Right atrium auricular region (tissue), 2 donors: ENCODE data around the gene RAD51B. TPM values are rescaled to one million over a fixed set of nuclear protein-coding genes. Genes with fewer than 3 reads are reported as not detected.

ENCODE experiments used
- DNase-seq: peaks from one replicate; pipeline ENCODE4 v3.0.0-alpha.2; 2019; ENCODE audit warnings: low spot score
- H3K27ac ChIP-seq, 2 donors: fragments of 200-600 bp; sonication (generic); 1 replicate in 1 of 2; 2 replicates in 1 of 2; pipeline ENCODE4 v1.5.1; 2016 to 2019
- H3K27me3 ChIP-seq, 2 donors: fragments of 200-600 bp; sonication (generic); one replicate each; pipeline versions ENCODE4 v1.5.1 to v1.6.0; 2017 to 2019
- H3K36me3 ChIP-seq: fragments of 200-600 bp; sonication (generic); one replicate; pipeline ENCODE4 v1.5.1; 2016
- H3K4me1 ChIP-seq, 2 donors: fragments of 200-600 bp; sonication (generic); one replicate each; pipeline versions ENCODE4 v1.5.1 to v1.6.0; 2017 to 2019
- H3K4me3 ChIP-seq, 2 donors: fragments of 200-600 bp; sonication (generic); 1 replicate in 1 of 2; 2 replicates in 1 of 2; pipeline ENCODE4 v1.5.1; 2017 to 2019; ENCODE audit warnings: mild to moderate bottlenecking in 1 of 2, moderate library complexity in 1 of 2
- H3K9me3 ChIP-seq, 2 donors: fragments of 200-600 bp; sonication (generic); one replicate each; pipeline ENCODE4 v1.5.1; 2019
- total RNA-seq, 2 donors: library from RNA; depleted of rRNA; stranded (reverse); fragments of >200 nt; gene quantifications; one replicate each; pipeline ENCODE4 v1.1.0, GENCODE V29; 2016
- TF ChIP-seq, protein P1 (sequence below), 2 donors: fragments of 200-600 bp; sonication (generic); IDR thresholded peaks; one replicate each; pipeline ENCODE4 v1.5.1; 2019; ENCODE audit warnings: antibody characterized with exemption in 2 of 2

The RAD51B gene
- total RNA-seq, 2 donors from 2014 or later, result 1.2 to 1.5 TPM

DNA sequence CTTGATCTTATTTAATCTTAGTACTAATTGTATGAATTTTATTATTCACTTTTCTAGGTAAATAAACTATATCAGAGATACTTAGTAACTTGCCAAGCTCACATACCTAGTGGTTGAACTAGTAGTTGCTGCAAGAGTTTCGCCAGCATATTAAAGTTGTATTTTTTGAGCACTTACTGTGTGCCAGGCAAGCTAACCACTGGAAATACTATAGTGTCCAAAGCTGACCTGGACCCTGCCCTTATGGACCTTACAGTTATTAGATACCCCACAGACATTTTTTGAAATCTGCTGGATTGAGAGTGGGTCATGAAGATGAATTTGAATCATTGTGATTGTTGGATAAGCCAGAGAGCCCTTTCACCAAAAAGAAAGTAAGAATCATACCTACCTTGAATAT is 125.0 kb downstream of the RAD51B start:
- H3K27ac ChIP-seq, result no peak overlapping the region
- H3K36me3 ChIP-seq, result no peaks in the 10 kb centered on the region
- H3K4me3 ChIP-seq, result no peak overlapping the region
- TF ChIP-seq, protein P1, sequence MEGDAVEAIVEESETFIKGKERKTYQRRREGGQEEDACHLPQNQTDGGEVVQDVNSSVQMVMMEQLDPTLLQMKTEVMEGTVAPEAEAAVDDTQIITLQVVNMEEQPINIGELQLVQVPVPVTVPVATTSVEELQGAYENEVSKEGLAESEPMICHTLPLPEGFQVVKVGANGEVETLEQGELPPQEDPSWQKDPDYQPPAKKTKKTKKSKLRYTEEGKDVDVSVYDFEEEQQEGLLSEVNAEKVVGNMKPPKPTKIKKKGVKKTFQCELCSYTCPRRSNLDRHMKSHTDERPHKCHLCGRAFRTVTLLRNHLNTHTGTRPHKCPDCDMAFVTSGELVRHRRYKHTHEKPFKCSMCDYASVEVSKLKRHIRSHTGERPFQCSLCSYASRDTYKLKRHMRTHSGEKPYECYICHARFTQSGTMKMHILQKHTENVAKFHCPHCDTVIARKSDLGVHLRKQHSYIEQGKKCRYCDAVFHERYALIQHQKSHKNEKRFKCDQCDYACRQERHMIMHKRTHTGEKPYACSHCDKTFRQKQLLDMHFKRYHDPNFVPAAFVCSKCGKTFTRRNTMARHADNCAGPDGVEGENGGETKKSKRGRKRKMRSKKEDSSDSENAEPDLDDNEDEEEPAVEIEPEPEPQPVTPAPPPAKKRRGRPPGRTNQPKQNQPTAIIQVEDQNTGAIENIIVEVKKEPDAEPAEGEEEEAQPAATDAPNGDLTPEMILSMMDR (IDR thresholded peaks at IDR 0.05), result no peak
- no peaks in the 10 kb centered on the region for H3K27me3 ChIP-seq
- no peak for DNase-seq
- H3K9me3 ChIP-seq, result peaks cover 0 to 2% of the 10 kb centered on the region in 2 donors
- H3K4me1 ChIP-seq, result peaks cover 0 to 18% of the 10 kb centered on the region in 2 donors

DNA sequence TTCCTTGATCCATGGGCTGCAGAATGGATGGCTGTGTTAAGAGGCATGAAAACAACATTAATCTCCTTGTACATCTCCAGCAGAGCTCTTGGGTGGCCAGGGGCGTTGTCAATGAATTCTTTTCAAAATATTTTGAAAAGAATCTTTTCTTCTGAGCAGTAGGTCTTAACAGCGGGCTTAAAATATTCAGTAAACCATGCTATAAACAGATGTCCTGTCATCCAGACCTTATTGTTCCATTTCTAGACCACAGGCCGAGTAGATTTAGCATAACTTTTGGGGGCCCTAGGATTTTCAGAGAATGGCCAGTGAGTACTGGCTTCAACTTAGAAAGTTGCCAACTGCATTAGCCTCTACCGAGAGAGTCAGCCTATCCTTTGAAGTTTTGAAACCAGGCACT is 130.2 kb downstream of the RAD51B start:
- H3K27ac ChIP-seq, result no peak overlapping the region
- DNase-seq, result no peak
- no peaks in the 10 kb centered on the region for H3K27me3 ChIP-seq
- H3K4me3 ChIP-seq, result no peak overlapping the region
- no peaks in the 10 kb centered on the region for H3K4me1 ChIP-seq
- TF ChIP-seq, protein P1 (IDR thresholded peaks at IDR 0.05), result no peak
- no peaks in the 10 kb centered on the region for H3K36me3 ChIP-seq
- peaks cover 0 to 5% of the 10 kb centered on the region in 2 donors for H3K9me3 ChIP-seq

GRCh38 chr14:67950386-67950785 is 130.8 kb downstream of the RAD51B start:
- no peak overlapping the region for H3K27ac ChIP-seq
- no peaks in the 10 kb centered on the region for H3K27me3 ChIP-seq
- no peak for DNase-seq
- TF ChIP-seq, protein P1 (IDR thresholded peaks at IDR 0.05), result no peak
- no peaks in the 10 kb centered on the region for H3K36me3 ChIP-seq
- peaks cover 0 to 5% of the 10 kb centered on the region in 2 donors for H3K9me3 ChIP-seq
- H3K4me1 ChIP-seq, result no peaks in the 10 kb centered on the region
- H3K4me3 ChIP-seq, result no peak overlapping the region

DNA sequence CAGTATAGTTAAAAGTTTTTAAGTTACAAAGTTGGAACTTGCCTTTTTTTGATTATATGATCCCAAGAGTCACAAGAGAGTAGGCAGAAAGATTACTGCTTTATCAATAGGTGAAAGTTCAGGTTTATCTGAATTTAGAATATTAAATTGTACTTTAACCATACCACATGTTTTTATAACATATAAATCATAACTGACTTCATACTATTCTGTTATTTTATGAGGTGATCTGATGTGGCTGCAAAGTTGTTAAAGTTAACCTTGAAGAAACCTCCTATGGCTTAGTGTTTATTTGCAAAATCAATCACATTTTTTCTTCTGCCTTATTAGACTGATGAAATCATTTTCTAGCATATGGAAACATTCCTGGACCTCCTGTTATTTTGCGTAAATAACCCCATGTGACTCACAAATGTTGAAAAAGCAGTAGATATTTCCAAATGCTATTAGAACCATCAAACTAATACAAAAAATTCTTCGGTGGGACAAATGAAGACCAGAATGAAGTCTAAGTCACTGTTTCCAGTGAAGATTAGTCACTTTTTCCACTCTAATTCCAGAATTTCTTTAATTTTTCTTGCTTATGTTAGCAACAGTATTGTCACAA is 132.1 kb downstream of the RAD51B start:
- H3K27me3 ChIP-seq, result no peaks in the 10 kb centered on the region
- H3K4me3 ChIP-seq, result no peak overlapping the region
- H3K27ac ChIP-seq, result no peak overlapping the region

DNA sequence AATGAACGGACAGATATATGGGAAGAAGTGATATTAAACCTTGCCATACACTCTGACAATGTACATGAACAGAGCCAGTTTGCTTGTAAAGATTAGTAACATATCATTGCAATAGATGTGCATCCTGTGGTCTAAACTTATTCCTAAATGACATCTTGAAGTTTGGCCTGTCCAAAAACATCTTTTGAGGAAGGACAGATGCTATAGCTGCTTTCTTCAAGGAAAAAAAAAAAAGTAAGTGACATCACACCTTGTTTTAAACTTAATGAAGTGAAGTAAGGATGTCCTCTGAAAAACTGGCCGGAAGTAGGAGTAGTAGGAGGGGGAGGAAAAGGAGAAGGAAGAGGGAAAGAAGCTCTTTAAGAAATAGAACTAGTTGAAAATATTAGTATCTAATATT is 132.8 kb downstream of the RAD51B start:
- Histone ChIP-seq H3K36me3 (no peaks in the 10 kb centered on the region), H3K4me3 (no peak overlapping the region), H3K9me3 (peaks cover 0 to 5% of the 10 kb centered on the region in 2 donors), H3K27ac (no peak overlapping the region), H3K4me1 (no peaks in the 10 kb centered on the region), H3K27me3 (no peaks in the 10 kb centered on the region)
- TF ChIP-seq, protein P1 (IDR thresholded peaks at IDR 0.05), result no peak
- DNase-seq, result no peak

More for the DNA sequence above, 132.1 kb downstream of the RAD51B start:
- DNase-seq, result no peak
- TF ChIP-seq, protein P1 (IDR thresholded peaks at IDR 0.05), result no peak
- H3K36me3 ChIP-seq, result no peaks in the 10 kb centered on the region
- H3K9me3 ChIP-seq, result peaks cover 0 to 5% of the 10 kb centered on the region in 2 donors
- H3K4me1 ChIP-seq, result no peaks in the 10 kb centered on the region

DNA sequence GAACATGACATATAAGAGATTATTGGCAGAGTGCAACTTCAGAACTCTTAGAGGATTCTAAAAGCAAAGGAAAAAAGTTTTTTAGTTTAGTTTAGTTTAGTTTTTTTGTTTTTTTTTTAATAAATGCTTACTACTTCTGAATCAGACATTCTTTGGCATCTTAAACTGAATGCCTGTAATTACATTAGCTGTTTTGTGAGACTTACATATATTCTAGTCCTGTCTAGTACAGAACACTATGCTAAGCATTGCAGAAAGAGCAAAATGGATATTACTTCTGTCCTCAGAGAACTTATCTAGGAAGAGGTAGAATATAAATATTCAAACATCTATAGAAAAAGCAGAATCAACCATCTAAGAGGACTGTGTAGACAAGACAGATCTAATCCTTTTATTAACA is 133.2 kb downstream of the RAD51B start:
- H3K27me3 ChIP-seq, result no peaks in the 10 kb centered on the region
- no peak for DNase-seq
- no peaks in the 10 kb centered on the region for H3K4me1 ChIP-seq
- no peaks in the 10 kb centered on the region for H3K36me3 ChIP-seq
- H3K9me3 ChIP-seq, result peaks cover 0 to 5% of the 10 kb centered on the region in 2 donors
- H3K4me3 ChIP-seq, result no peak overlapping the region
- H3K27ac ChIP-seq, result no peak overlapping the region
- TF ChIP-seq, protein P1 (IDR thresholded peaks at IDR 0.05), result no peak
